Ectodermal cell (in vitro differentiated cells): ENCODE data around the gene FBXL17.

ENCODE experiments used
- H3K27ac ChIP-seq: 2 replicates; pipeline ENCODE4 v1.7.0; 2013; ENCODE audit warnings: mild to moderate bottlenecking, low read depth, low read length; ENCODE audit not compliant: insufficient read depth, poor library complexity, severe bottlenecking
- H3K27me3 ChIP-seq: 2 replicates; pipeline ENCODE4 v1.7.0; 2013; ENCODE audit warnings: mild to moderate bottlenecking, low read length; ENCODE audit not compliant: insufficient read depth, control insufficient read depth, poor library complexity, severe bottlenecking
- H3K36me3 ChIP-seq: one replicate; pipeline ENCODE4 v1.7.0; 2013; ENCODE audit warnings: low read length; ENCODE audit not compliant: control insufficient read depth, insufficient read depth
- H3K4me1 ChIP-seq: one replicate; pipeline ENCODE4 v1.7.0; 2013; ENCODE audit warnings: low read length; ENCODE audit not compliant: control insufficient read depth, insufficient read depth
- H3K4me3 ChIP-seq: 2 replicates; pipeline ENCODE4 v1.7.0; 2013; ENCODE audit warnings: low read depth, low read length, control low read depth; ENCODE audit not compliant: insufficient read depth
- H3K9me3 ChIP-seq: 2 replicates; pipeline ENCODE4 v1.7.0; 2013; ENCODE audit warnings: mild to moderate bottlenecking, low read length, moderate library complexity; ENCODE audit not compliant: control insufficient read depth
- WGBS, 2 experiments: methylation state at CpG; one replicate each; pipeline ENCODE4 v1.1.7; 2013; ENCODE audit warnings: missing lambda C conversion rate in 2 of 2; 5-methylcytosine and 5-hydroxymethylcytosine counted together

FBXL17 gene

DNA sequence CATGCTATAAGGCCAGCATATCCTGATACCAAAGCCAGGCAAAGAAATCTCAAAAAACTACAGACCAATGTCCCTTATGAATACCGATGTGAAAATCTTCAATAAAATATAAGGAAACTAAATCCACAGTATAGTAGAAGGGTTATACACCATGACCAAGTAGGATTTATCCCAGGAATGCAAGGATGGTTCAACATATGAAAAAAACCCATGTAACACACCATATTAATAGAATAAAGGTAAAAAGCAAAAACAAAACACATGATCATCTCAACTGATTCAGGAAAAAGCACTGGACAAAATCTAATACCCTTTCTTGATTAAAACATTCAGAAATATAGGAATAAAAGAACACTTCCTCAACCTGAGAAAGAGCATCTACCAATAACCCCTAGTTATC, 6.1 kb downstream of the FBXL17 start:
- Histone ChIP-seq H3K36me3 (no peaks in the 10 kb centered on the region), H3K4me3 (no peak overlapping the region), H3K27me3 (no peaks in the 10 kb centered on the region), H3K9me3 (peaks cover 2% of the 10 kb centered on the region), H3K27ac (no peak overlapping the region), H3K4me1 (peaks cover 6% of the 10 kb centered on the region)
- 100% methylated on average over 1 of the region's 1 CpG; no CpG with 5 or more reads in 1 of the 2 experiments for WGBS, 2 experiments

DNA sequence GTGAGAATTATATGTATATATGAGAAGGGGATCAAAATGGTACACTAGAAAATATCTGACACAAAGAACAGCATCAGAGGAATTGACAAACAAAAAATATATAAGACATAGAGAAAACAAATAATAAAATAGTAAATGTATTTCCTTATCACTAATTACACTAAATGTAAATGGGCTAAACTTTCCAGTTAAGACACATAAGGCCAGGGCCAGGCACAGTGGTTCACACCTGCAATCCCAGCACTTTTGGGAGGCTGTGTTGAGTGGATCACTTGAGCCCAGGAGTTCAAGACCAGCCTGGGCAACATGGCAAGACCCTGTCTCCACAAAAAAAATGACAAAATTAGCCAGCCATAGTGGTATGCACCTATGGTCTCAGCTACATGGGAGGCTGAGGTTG, 8.5 kb downstream of the FBXL17 start:
- no peaks in the 10 kb centered on the region for H3K36me3 ChIP-seq
- peaks cover 2% of the 10 kb centered on the region for H3K9me3 ChIP-seq
- H3K27ac ChIP-seq, result no peak overlapping the region
- no peaks in the 10 kb centered on the region for H3K4me1 ChIP-seq
- H3K27me3 ChIP-seq, result no peaks in the 10 kb centered on the region
- H3K4me3 ChIP-seq, result no peak overlapping the region

DNA sequence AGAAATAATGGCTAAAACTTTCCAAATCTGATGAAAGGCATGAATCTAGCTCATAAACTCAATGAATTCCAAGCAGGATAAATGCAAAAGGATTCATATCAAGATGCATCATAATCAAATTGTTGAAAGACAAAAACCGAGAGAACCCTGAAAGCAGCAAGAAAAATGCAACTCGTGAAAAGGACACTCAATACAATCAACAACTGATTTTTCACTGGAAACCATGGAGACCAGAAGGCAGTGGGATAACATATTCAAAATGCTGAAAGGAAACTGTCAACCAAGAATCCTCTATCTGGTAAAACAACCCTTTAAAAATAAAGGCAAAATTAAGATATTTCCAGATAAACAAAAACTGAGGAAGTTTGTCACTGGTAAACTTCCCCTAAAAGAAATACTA, 9.5 kb downstream of the FBXL17 start:
- no peaks in the 10 kb centered on the region for H3K36me3 ChIP-seq
- H3K4me1 ChIP-seq, result no peaks in the 10 kb centered on the region
- no peak overlapping the region for H3K27ac ChIP-seq
- H3K4me3 ChIP-seq, result no peak overlapping the region
- peaks cover 2% of the 10 kb centered on the region for H3K9me3 ChIP-seq
- H3K27me3 ChIP-seq, result no peaks in the 10 kb centered on the region
- WGBS, 2 experiments, result 91 to 100% methylated on average over 2 of the region's 2 CpGs

DNA sequence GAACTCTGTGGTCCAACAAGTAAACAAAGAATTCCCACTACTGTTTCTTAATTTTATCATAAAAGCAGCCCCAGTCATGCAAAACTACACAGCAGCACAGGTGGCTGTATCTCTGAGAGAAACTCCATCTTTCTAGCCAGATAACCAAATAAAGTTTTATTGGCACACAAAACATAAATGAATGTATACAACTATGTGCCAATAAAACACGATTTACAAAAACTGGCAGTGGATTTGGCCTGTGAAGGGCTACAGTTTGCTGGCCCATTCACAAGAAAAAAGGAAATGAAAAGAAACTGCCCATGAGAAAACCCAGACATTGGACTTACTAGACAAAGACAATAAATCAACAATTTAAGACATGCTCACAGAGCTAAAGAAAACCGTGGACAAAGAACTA, 10.6 kb downstream of the FBXL17 start:
- WGBS, 2 experiments, result 100% methylated on average over 1 to 2 of the region's 2 CpGs
- Histone ChIP-seq H3K27ac (no peak overlapping the region), H3K36me3 (no peaks in the 10 kb centered on the region), H3K4me3 (no peak overlapping the region), H3K4me1 (no peaks in the 10 kb centered on the region), H3K27me3 (no peaks in the 10 kb centered on the region), H3K9me3 (peaks cover 2% of the 10 kb centered on the region)

GRCh38 chr5:108369167-108369566, 12.7 kb downstream of the FBXL17 start:
- Histone ChIP-seq H3K27me3 (no peaks in the 10 kb centered on the region), H3K4me1 (no peaks in the 10 kb centered on the region), H3K36me3 (no peaks in the 10 kb centered on the region), H3K27ac (no peak overlapping the region), H3K4me3 (no peak overlapping the region), H3K9me3 (peaks cover 2% of the 10 kb centered on the region)
- WGBS, 2 experiments, result 98 to 100% methylated on average over 3 to 4 of the region's 4 CpGs

DNA sequence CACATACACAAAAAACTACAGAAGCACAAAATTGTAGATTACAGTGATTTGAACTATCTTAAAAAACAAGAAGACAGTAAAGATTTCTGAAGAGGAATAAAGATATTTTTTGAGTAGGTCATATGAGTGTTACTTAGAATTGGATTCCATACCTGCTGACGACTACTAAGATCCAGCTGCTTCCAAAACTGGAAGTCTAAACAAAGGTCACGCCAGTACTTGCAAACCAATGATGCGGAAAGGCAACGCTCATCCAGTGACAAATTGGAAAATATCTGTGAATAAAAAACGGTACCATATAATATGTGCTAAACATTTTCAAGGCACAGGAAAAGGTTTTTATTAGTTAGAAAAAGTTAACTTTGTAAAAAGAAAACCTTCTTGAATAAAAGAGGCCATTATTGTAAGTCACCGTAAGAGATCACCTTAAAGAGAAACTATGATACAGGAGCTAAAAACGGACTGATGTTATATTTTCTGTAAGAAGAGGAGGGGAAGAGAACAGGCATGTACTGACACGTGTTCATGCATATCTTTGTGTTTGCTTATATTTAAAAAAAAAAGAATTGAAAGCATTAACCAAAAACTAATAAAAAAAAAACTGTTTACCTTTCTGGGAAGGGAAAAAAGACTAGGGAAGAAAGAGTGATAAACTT, 14.1 kb downstream of the FBXL17 start:
- H3K27me3 ChIP-seq, result no peaks in the 10 kb centered on the region
- H3K36me3 ChIP-seq, result no peaks in the 10 kb centered on the region
- H3K27ac ChIP-seq, result no peak overlapping the region
- H3K4me1 ChIP-seq, result no peaks in the 10 kb centered on the region
- 95 to 97% methylated on average over 6 to 7 of the region's 8 CpGs for WGBS, 2 experiments
- no peak overlapping the region for H3K4me3 ChIP-seq
- peaks cover 2% of the 10 kb centered on the region for H3K9me3 ChIP-seq

GRCh38 chr5:108366500-108366899, 15.4 kb downstream of the FBXL17 start:
- H3K27me3 ChIP-seq, result no peaks in the 10 kb centered on the region
- no peak overlapping the region for H3K27ac ChIP-seq
- H3K4me3 ChIP-seq, result no peak overlapping the region
- H3K36me3 ChIP-seq, result no peaks in the 10 kb centered on the region
- H3K9me3 ChIP-seq, result no peaks in the 10 kb centered on the region
- H3K4me1 ChIP-seq, result no peaks in the 10 kb centered on the region
- WGBS, 2 experiments, result no CpG with 5 or more reads among the region's 2 CpGs

DNA sequence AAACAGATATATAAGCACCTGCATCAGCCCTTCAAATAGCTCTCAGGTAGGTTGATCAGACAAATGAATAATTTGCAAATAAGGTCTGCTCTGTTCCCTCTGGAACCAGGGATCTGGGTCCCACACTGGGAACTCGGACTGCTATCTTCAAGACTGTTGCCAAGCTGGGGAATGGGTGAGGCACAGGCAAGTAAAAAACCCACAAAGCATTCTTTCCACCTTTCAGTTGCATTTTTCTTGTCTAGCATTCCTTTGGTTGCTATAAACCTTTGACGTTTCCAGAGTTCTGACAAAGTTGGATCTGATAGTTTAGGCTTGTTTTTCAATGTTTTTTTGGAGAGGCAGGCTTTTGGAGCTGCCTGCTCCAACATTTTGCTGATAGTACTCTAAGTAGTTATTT, 20.1 kb downstream of the FBXL17 start:
- H3K9me3 ChIP-seq, result no peaks in the 10 kb centered on the region
- no peaks in the 10 kb centered on the region for H3K36me3 ChIP-seq
- no peak overlapping the region for H3K27ac ChIP-seq
- no peak overlapping the region for H3K4me3 ChIP-seq
- no peaks in the 10 kb centered on the region for H3K27me3 ChIP-seq
- 84 to 86% methylated on average over 2 of the region's 2 CpGs for WGBS, 2 experiments
- no peaks in the 10 kb centered on the region for H3K4me1 ChIP-seq

GRCh38 chr5:108361239-108361638, 20.7 kb downstream of the FBXL17 start:
- H3K27me3 ChIP-seq, result no peaks in the 10 kb centered on the region
- no peak overlapping the region for H3K4me3 ChIP-seq
- H3K36me3 ChIP-seq, result no peaks in the 10 kb centered on the region
- no peaks in the 10 kb centered on the region for H3K9me3 ChIP-seq
- no peaks in the 10 kb centered on the region for H3K4me1 ChIP-seq
- H3K27ac ChIP-seq, result no peak overlapping the region
- WGBS, 2 experiments, result 93 to 94% methylated on average over 3 of the region's 3 CpGs

- no peaks in the 10 kb centered on the region for H3K9me3 ChIP-seq
- no peak overlapping the region for H3K27ac ChIP-seq
- H3K36me3 ChIP-seq, result no peaks in the 10 kb centered on the region
- H3K4me1 ChIP-seq, result no peaks in the 10 kb centered on the region
- 94 to 97% methylated on average over 4 of the region's 4 CpGs for WGBS, 2 experiments
- no peaks in the 10 kb centered on the region for H3K27me3 ChIP-seq
- no peak overlapping the region for H3K4me3 ChIP-seq
Measured at GRCh38 chr5:108360280-108360679, 21.6 kb downstream of the FBXL17 start.

DNA sequence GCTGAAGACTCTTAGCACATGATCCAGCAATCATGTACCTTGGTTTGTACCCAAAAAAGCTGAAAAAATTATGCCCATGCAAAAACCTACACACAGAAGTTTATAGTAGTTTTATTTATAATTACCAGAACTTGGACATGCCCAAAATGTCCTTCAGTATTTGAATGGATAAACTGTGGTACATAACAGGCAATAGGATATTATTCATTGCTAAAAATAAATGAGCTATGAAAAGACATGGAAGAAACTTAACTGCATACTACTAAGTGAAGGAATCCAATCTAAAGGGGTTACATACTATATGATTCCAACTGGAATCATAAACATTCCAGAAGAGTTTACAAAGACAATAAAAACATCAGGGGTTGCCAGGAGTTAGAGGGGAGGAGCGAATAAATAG, 25.6 kb downstream of the FBXL17 start:
- Histone ChIP-seq H3K4me1 (no peaks in the 10 kb centered on the region), H3K27ac (no peak overlapping the region), H3K36me3 (no peaks in the 10 kb centered on the region), H3K9me3 (no peaks in the 10 kb centered on the region), H3K27me3 (no peaks in the 10 kb centered on the region), H3K4me3 (no peak overlapping the region)
- no CpG with 5 or more reads among the region's 1 CpG for WGBS, 2 experiments
